ENCODE results near the gene MYBPC2.

MYBPC2 gene

DNA sequence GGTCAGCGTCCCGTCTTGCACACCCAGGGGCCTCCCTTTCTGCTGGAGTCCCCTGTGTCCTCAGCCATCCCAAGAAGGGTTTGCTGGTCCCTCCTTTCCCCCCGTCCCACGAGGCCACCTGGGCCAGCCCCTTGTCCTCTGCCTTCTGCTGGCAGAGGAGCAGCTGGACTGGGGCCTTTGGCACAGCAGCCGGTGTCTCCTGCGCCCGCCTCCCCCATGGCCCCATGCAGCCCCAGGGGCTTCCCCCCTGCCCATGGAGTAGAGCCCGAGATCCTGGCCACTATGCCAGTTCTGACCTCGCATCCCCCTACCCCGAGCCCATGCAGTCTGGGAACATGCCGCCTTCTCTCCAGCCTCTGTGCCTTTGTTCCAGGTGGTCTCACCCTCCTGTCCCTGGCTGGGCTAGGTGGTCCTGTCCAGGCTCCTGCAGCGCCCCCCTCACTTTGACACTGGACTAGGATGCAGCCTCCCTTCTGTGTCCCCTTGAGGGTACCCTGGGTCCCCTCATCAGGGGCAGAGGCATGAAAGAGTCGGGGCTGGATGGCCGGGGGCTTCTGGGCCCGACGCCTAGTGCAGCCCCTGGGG lies 49.7 kb downstream of the MYBPC2 start:
- no peak for DNase-seq

DNA sequence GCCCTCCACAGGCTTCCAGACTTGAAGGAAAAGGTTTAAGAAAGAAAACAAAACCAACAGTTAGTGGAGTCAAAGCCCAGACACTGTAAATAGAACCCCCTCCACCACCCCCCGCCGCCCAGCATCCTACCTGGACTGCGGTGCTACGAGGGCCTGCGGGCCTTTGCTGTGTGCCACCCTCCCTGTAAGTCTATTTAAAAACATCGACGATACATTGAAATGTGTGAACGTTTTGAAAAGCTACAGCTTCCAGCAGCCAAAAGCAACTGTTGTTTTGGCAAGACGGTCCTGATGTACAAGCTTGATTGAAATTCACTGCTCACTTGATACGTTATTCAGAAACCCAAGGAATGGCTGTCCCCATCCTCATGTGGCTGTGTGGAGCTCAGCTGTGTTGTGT lies 50.2 kb downstream of the MYBPC2 start:
- DNase-seq: no peak

DNA sequence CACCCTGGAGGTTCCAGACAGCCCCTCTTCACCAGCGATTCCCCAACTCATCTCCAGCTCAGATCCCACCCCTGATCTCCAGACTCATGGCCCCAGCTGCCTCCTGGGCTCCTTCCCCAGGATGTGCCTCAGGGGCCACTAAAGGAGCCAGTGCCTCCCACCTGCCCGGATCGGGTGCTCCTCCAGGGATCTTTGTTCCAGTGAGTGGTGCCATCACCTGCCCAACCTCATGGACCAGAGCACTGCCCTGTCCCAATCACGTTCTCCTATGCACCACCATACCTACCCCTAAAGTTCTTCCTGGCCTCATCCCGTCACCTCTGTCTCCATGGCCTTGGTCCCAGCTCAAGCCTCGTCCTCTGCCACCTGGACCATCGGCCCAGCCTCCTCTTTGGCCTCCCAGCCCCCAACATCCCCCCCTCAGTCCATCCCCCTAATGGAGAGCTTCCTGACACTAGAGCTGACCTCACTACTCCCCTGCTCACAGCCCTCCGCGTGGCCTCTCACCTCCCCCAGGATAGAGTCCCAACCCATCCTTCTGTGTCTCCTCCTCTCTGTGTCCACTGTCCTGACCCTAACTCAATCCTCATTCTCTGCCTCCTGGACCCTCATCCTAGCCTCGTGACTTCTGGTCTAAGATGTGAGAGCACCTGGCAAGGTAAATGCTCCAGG lies 52.7 kb downstream of the MYBPC2 start:
- no peak for DNase-seq

DNA sequence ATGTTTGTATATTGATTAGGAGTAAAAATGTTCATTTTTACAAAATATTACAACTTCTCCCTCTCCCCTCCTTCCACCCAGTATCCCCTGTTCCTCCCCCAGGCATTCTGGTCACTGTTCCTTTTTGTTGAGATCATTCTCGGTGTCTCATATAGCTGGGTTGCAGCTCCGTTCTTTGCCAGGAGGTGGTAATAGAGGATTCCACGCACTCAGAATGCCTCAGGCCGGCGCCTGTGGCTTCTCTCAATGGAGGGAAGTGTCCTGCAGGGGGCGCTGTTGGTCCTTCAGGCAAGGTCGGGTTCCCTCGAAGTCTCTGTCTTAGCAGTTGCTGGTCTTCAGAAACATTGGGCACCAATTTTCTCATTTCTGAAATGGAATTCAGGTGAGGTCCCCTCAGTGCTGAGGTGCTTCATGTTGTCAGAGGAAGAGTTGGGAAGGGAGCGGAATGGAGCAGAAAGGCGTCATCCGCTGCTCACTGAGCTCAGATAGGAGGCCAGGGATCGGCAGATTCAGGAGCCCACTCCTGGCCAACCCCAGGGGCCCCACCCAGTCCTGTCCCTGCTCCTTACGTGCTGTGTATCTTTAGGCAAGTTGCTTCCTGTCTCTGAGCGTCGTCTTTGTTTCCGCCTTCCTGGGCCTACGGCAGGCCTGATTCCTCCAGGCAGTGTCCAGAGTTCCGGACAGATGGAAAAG lies 54.3 kb downstream of the MYBPC2 start:
- DNase-seq: no peak

DNA sequence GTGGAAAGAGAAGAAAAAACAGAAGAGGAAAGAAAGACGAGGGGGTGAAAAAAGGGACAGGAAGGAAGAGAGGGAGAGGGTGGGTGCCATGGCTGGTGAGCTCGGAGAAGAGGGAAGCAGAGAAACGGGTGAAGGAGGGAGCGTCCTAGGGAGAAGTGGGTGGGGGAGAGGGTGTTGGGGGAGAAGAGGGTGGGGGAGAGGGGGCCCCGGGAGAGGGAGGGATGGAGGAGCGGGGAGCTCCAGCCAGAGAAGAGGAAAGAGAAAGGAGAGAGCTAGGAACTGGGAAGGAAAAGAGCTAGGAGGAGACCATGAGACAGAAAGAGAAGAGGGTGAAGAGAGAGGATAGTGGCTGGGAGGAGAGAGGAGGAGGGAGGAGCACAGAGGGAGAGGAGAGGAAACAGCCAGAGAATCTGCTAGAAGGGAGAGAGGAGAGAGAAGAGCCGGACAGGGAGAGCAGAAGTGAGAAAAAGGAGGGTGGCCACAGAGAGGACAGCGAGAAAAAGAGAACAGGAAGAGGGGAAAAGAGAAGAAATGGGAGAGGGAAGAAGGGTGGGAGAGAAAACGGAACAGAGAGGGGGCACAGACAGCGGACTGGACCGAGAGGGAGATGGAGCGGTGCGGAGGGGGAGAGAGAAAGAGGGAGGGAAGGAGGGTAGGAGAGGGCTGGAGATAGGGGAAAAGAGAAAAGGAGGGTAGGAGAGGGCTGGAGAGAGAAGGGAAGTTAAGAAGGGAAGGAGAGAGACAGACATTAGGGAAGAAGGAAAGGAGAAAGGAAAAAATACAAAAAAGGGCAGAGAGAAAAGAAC lies 55.9 kb downstream of the MYBPC2 start:
- no peak for DNase-seq

DNA sequence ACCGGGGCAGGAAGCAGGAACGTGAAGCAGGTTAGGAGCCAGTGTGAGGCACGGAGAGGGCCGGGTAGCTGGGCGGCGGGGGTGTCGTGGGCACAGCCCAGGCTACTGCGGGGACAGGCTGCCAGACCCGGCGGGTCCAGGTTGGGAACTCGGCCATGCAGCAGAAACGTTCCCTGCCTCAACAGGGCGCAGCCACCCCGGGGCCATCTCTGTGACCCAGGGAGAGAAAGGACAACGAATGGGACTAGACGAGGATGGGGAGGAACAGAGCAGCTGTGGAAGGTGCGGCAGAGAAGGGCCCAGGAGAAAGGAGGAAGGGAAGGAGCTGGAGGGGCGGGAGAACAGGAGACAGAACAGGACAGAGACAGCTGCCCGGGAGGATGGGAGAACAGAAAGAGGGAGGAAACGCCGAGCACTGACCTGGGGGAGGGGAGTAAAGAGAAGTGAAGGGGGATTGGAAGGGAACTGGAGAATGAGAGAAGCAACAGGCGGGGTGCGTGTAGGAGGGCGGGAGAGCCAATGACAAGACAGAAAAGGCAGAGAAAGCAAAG lies 56.8 kb downstream of the MYBPC2 start:
- no peak for DNase-seq

DNA sequence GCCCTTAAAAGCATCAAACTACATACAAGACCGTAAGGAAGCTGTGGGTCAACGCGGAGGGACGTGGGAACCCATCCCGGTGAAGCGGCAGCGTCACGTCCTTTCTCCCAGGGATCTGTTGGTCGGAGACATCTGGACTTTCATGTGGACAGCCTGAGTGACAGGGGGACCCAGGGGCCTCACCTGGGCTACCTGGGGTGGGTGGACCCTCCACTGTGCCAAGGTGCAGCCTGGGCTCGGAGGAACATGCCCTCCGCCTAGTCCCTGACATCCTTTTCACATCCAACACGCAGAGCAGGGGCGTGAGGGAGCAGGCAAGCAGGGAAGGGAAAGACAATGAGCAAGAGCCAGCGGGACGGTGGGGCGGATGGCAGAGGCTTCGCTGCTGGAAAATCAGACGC lies 57.7 kb downstream of the MYBPC2 start:
- DNase-seq: no peak

DNA sequence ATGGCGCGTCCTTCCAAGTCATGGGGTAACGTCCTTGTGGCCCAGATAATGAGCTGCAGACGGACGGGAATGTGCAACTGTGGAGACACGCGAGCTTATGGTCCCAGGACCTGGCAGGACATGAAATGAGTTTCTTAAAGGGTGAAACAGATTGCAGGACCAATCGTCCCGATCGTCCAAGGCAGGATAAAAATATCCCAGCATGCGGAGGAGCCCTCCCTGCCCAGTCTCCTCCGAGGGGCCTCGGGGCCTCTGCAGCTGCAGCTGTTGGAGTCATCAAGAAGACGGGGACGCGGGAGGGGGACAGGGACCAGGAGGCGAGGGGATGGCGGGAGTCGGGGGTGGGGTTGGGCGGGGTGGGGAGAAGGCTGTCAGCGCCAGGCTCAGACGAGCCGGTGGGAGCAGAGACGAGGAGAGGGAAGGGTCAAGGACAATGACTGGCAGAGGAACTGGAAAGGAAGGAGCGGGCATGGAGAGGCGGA lies 58.3 kb downstream of the MYBPC2 start:
- DNase-seq: no peak

DNA sequence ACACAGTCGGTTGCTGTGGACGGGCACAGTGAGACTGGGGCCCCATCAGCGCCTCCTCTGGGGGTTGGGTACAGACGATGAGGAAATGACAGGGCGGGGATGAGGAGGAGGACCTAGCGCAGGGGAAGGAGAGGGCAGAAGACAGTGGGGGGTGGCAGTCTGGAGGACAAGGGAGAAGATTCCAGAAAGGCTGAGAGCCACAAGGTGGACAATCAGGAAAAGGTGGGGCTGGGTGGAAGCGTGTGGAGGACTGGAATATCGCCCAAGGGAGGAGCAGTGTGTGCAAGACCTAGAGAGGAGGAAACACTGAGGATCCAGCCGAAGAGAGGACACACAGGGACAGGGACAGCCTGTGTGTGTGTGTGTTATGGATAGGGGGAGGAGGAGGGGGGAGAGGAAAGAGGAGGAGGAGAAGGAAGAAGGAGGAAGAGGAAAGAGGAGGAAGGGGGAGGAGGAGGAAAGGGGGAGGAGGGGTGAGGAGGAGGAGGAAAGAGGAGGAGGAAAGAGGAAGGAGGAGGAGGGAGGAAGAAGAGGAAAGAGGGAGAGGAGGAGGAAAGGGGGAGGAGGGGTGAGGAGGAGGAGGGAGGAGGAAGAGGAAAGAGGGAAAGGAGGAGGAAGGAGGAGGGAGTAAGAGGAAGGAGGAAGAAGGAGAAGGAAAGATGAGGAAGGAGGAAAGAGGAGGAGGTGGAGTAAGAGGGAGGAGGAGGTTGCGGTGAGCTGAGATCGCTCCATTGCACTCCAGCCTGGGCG lies 59.8 kb downstream of the MYBPC2 start:
- DNase-seq: no peak

DNA sequence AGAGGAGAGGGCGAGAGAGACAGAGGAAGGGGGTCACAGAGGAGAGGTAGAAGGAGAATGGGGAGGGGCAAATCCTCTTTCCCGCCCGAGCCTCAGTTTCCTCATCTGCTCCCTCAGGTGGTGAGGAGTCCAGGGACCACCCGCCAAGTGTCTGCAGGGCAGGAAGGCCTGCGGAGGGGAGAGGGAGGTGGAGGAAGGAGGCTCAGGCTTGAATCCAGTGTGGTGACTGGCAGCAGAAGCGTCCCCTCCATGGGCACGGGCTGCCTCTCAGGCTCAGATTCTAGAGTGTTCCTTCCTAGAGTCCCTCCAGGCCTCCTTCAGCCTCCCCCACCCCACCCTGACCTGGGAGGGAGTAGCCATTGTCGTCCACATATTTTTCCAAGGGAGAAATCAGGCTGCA lies 60.5 kb downstream of the MYBPC2 start:
- no peak for DNase-seq

DNA sequence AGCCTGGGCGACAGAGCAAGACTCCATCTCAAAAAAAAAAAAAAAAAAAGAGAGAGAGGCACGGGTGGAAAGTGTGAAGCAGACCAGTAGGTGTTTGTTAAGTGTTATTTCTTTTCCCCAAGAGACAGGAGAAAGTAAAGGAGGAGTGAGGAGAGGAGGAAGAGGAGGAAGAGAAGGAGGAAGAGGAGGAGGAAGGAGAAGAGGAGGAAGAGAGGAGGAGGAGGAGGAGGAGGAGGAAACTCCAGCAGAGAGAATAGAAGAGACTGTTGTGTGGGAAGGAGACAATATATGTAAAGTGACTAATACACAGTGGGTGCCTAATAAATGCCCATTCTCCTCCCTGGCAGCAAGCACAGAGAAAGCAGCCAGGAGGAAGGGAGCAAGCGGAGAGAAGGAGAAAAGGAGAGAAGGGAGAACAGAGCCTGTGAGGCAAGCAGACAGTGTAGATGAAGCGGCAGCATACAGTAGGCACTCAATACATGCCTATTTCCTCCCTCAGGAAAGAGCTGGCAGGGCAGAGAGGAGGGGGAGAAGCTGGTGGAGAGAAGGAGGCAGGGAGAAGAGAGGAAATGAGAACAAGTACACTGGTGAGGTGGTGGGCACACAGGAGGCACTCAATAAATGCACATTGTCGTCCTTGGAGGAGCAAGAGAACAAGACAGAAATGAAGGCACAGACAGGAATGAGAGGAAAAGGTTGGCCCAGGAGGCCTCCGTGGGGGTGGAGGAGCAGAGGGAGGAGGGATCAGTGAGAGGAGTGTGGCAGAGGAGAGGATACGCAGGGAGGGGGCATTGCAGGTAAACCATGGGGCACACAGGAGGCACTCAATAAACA lies 61.7 kb downstream of the MYBPC2 start:
- DNase-seq: no peak

DNA sequence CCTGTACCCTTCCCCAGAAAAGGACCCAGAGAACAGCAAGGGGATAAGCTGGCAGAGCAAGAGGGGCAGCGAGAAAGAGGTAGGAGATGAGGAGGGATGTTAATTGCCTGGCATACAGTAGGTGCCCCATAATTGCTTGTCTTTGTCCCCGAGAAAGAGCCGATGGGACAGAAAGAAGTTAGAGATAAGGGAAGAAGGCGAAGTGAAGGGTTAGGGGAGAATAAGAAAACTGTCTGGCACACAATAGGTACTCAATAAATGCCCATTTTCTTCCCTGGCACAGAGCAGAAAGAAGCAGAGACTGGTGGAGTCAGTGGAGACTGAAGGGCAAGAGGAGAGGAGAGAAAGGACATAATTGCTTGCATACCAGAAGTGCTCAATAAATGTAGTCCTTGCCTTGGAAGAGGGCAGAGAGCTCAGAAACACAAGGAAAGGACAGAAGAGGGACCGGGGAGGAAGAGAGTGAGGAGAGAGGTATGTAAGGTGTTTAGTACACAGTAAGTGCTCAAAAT lies 62.4 kb downstream of the MYBPC2 start:
- no peak for DNase-seq

DNA sequence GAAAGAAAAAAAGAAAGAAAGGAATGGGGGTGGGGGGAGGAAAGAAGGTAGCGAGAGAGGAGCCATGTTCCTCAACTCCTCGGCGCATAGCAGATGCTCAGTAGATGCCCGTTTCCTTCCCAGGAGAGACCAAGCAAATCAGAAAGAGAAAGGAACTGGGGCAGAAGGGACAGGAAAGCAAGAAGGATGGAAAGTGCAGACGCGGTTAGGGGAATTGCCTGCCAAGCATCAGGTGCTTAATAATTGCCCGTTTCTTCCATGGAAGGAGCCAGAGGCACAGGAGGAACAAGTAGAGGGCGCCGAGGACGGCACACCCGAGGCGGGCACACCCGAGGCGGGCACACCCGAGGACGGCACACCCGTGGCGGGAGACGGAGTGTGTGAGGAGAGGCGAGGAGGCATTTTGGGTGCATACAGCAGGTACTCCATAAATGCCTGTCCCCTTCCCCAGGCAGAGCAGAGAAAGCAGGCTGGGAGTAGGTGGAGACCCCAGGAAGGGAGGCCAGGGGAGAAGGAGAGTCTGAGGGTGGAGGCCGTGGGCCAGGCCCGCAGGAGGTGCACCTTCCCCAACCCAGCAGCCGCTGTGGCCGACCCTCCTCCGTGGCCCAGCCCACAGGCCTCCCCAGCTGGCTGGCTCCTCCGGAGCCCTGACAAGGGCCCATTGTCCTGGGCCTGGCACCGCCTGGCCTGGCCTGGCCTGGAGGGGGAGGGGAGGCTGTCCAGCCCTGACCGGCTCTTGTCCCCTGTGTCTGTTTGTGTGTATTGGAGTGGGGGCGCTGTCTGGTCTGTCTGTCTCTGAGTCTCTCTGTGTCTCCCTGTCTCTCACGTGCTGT lies 63.7 kb downstream of the MYBPC2 start:
- DNase-seq: no peak

DNA sequence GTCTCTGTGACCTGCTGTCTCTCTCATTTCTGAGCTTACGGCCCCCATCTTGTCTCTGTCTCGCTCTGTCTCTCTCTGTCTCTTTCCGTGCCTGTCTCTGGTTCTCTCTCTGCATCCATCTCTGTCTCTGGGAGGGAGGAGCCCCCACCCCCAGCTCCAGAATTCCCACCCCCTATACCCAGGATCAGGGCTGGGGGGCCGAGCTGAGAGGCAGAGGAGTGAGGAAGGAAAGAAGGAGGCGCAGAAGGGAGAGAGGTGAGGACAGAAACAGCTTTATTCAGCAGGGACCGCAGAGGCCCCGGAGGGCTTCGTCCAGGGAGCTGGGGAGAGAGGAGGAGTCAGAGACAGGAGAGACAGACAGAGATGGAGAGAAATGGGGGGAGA lies 64.3 kb downstream of the MYBPC2 start:
- DNase-seq: no peak

DNA sequence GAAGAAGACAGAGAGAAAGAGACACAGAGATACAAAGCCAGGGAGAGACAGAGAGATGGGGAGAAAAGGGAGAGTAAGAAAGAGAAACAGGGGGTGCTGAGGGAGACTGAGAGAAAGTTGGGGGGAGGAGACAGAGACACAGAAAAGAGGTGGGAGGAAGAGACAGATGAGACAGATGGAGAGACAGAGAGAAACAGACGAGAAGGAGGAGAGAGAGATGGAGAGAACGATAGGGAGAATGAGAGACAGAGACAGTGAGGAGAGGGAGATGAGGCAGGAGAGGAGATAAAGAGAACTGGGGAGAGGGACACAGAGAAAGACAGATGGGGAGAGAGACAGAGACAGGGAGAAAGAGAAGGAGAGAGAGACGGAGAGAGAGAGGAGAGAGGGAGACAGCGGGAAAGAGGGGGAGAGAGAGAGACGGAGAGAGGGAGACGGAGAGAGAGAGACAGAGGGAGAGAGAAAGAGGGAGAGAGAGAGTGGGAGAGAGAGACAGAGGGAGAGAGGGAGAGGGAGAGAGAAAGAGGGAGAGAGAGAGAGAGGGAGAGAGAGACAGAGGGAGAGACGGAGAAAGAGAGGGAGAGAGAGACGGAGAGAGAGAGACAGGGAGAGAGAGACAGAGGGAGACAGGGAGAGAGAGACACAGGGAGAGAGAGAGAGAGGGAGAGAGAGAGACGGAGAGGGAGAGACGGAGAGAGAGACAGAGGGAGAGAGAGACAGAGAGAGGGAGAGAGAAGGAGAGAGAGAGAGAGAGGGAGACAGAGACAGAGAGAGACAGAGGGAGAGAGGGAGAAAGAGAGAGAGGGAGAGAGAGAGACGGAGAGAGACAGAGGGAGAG lies 65.7 kb downstream of the MYBPC2 start:
- DNase-seq: no peak

DNA sequence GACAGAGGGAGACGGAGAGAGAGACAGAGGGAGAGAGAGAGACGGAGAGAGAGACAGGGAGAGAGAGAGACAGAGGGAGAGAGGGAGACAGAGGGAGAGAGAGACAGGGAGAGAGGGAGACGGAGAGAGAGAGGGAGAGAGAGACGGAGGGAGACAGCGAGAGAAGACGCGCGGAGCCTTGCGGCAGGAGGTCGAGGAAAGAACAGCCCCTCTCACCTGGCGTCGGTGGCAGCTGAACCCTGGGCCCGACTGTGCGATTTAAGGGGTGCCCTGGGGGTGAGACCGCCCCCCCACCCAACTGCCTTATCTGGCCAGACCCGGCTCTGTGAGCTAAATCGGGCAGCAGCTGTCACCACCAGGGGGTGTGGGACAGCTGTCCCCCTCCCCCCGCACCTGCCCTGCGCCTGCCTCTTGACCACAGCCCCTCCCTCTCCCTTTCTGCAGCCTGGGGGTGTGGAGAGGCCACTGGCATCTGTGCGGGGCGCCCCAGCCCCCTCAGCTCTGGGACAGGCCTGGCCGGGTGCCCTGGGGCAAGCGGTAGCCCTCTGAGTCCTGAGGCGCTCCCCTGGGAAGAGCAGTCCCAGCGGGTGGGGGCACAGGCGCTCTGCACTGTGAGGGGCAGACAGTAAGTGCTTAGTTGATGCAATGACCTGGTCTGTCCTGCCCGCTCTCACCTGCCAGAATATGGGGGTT lies 67.5 kb downstream of the MYBPC2 start:
- DNase-seq: no peak

DNA sequence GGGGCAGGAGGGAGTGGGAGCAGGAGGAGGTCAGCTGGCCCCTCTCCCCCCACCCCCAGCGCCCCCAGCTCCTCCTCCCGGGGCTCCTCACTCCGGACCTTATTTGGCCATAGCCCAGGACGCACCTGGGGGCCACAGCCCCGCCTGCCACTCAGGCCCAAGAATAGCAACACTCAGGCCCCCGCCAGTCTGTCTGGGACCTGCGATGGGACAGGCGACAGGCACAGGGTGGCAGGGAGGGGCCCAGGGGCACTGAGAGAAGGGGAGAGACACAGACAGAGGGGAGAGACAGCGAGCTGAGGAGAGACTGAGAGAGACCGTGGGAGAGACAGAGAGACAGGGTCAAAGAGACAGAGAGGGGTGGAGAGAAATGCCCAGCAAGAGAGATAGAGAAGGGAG lies 68.1 kb downstream of the MYBPC2 start:
- no peak for DNase-seq

DNA sequence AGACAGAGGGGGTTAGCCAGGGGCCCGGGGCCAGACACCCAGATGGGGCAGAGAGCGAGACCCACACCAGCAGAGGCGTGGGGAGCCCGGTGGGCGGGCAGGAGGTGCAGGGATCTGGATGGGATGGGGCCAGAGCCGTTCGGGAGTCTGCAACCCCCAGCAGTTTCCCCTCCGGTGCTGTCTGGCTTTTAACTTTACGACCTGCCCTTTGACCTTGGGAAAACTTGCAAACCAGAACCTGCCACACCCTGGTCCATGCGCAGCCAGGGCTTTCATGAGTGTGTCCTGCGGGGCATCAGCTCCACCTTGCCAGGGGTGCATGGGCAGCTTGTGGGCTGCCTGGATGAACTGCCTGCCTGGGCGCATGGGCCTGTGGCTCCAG lies 68.5 kb downstream of the MYBPC2 start:
- DNase-seq: no peak
